Chondrocyte (in vitro differentiated cells): ENCODE results near the gene MRPL55. TPM values are rescaled to one million over a fixed set of nuclear protein-coding genes. Genes with fewer than 3 reads are reported as not detected.
A peak's percentile ranks its signal among the peaks of the same experiment; 100 is the strongest.

Experiments used
- DNase-seq: peaks from one replicate; pipeline ENCODE4 v3.0.0; 2021; ENCODE audit warnings: mixed read lengths, low spot score
- H3K27ac Mint-ChIP-seq: one replicate; pipeline ENCODE4 v1.8.0; 2021; ENCODE audit warnings: mild to moderate bottlenecking, moderate library complexity, mixed read lengths; ENCODE audit not compliant: unreplicated experiment
- H3K27me3 Mint-ChIP-seq: 2 replicates; pipeline ENCODE4 v1.8.0; 2021; ENCODE audit warnings: low read depth, mixed read lengths
- H3K36me3 Mint-ChIP-seq: 2 replicates; pipeline ENCODE4 v1.8.0; 2021; ENCODE audit warnings: low read depth, mixed read lengths
- H3K4me1 Mint-ChIP-seq: 2 replicates; pipeline ENCODE4 v1.8.0; 2021; ENCODE audit warnings: low read depth, mild to moderate bottlenecking, mixed read lengths
- H3K4me3 Mint-ChIP-seq: one replicate; pipeline ENCODE4 v1.8.0; 2021; ENCODE audit warnings: mild to moderate bottlenecking, moderate library complexity, mixed read lengths; ENCODE audit not compliant: unreplicated experiment
- H3K9me3 Mint-ChIP-seq: 2 replicates; pipeline ENCODE4 v1.8.0; 2021; ENCODE audit warnings: low read depth, mixed read lengths
- total RNA-seq: library from RNA; stranded (reverse); gene quantifications from 3 replicates; pipeline ENCODE4 v1.2.1, GENCODE V29; 2021
- TF ChIP-seq, protein P1 (sequence below): fragments of 200-600 bp; sonication (generic); IDR thresholded peaks from 2 replicates; pipeline ENCODE4 v1.5.0; 2021; ENCODE audit warnings: antibody characterized with exemption, mild to moderate bottlenecking, moderate library complexity

MRPL55 gene
- total RNA-seq, 1 donor from 2014 or later = 48.6 TPM

- peak; percentile 59 for DNase-seq
- H3K4me3 Mint-ChIP-seq = no peak overlapping the region
- TF ChIP-seq, protein P1, sequence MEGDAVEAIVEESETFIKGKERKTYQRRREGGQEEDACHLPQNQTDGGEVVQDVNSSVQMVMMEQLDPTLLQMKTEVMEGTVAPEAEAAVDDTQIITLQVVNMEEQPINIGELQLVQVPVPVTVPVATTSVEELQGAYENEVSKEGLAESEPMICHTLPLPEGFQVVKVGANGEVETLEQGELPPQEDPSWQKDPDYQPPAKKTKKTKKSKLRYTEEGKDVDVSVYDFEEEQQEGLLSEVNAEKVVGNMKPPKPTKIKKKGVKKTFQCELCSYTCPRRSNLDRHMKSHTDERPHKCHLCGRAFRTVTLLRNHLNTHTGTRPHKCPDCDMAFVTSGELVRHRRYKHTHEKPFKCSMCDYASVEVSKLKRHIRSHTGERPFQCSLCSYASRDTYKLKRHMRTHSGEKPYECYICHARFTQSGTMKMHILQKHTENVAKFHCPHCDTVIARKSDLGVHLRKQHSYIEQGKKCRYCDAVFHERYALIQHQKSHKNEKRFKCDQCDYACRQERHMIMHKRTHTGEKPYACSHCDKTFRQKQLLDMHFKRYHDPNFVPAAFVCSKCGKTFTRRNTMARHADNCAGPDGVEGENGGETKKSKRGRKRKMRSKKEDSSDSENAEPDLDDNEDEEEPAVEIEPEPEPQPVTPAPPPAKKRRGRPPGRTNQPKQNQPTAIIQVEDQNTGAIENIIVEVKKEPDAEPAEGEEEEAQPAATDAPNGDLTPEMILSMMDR = no peak
- H3K4me1 Mint-ChIP-seq = peaks cover 80% of the 10 kb centered on the region
- H3K27ac Mint-ChIP-seq = peak overlapping the region; percentile 93
- H3K27me3 Mint-ChIP-seq = no peaks in the 10 kb centered on the region
- H3K9me3 Mint-ChIP-seq = peaks cover 2% of the 10 kb centered on the region
- H3K36me3 Mint-ChIP-seq = peaks cover 6% of the 10 kb centered on the region
Observed at GRCh38 chr1:228089519-228090380, 19.3 kb downstream of the MRPL55 start.

- peaks cover 89% of the 10 kb centered on the region for H3K4me1 Mint-ChIP-seq
Observed at GRCh38 chr1:228088586-228089498, 20.3 kb downstream of the MRPL55 start.

DNA sequence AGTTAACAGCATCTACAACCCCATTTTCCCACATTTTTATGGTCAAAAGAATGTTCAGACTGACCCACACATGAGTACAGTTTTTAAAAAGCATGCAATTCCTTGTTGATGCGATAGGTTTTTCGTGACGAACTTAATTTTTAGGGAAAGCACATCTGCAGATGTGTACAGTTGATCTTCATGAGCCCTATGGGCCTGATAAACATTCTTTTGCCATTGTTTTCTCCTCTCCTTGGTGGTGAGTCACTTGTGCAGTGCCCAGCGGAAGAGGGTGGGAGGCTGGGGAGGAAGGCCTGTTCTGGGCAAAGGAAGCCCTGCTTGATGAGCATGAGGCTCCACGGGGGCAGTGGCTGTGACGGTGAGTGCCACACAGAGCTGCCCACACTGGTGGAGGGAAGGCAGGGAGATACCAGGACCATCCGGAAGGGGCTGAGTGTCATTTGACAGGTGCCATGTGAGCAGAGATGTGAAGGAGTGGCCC is 21.3 kb downstream of the MRPL55 start:
- Mint-ChIP-seq H3K4me1 (peaks cover 92% of the 10 kb centered on the region), H3K27me3 (no peaks in the 10 kb centered on the region), H3K36me3 (peaks cover 12% of the 10 kb centered on the region), H3K4me3 (peak overlapping the region; percentile 50), H3K27ac (peak overlapping the region; percentile 93), H3K9me3 (no peaks in the 10 kb centered on the region)
- DNase-seq = no peak
- TF ChIP-seq, protein P1 = no peak

More at GRCh38 chr1:228088586-228089498, 20.3 kb downstream of the MRPL55 start:
- Mint-ChIP-seq H3K27ac (peak overlapping the region; percentile 93), H3K27me3 (no peaks in the 10 kb centered on the region), H3K36me3 (peaks cover 6% of the 10 kb centered on the region), H3K9me3 (no peaks in the 10 kb centered on the region), H3K4me3 (peak overlapping the region; percentile 50)
- peak; percentile 66 for DNase-seq
- TF ChIP-seq, protein P1 = no peak

- H3K9me3 Mint-ChIP-seq = no peaks in the 10 kb centered on the region
- peak overlapping the region; percentile 96 for H3K27ac Mint-ChIP-seq
- H3K4me3 Mint-ChIP-seq = peak overlapping the region; percentile 92
- H3K27me3 Mint-ChIP-seq = no peaks in the 10 kb centered on the region
- DNase-seq = peak; percentile 12
- H3K4me1 Mint-ChIP-seq = peaks cover 77% of the 10 kb centered on the region
- H3K36me3 Mint-ChIP-seq = peaks cover 12% of the 10 kb centered on the region
- TF ChIP-seq, protein P1 = no peak
Observed at GRCh38 chr1:228085287-228085951, 23.7 kb downstream of the MRPL55 start.
